Hepatocyte (in vitro differentiated cells): ENCODE data around the gene TRPM2. TPM values are rescaled to one million over a fixed set of nuclear protein-coding genes. Genes with fewer than 3 reads are reported as not detected.

ENCODE experiments used
- DNase-seq: peaks from one replicate; pipeline ENCODE4 v3.0.0-alpha.2; 2016; ENCODE audit warnings: low spot score
- H2AFZ ChIP-seq: fragments of 200-600 bp; sonication (generic); 2 replicates; pipeline ENCODE4 v1.6.0; 2016; ENCODE audit warnings: antibody characterized with exemption, mild to moderate bottlenecking
- H3K27ac ChIP-seq: fragments of 200-600 bp; sonication (generic); 2 replicates; pipeline ENCODE4 v1.5.1; 2016; ENCODE audit warnings: mild to moderate bottlenecking
- H3K27me3 ChIP-seq: fragments of 200-600 bp; sonication (generic); 2 replicates; pipeline ENCODE4 v1.6.1; 2016
- H3K36me3 ChIP-seq: fragments of 200-600 bp; sonication (generic); replicated peaks from 2 replicates; pipeline ENCODE4 v1.5.1; 2016; ENCODE audit warnings: low read depth; ENCODE audit not compliant: insufficient read depth
- H3K4me1 ChIP-seq: fragments of 200-600 bp; sonication (generic); 2 replicates; pipeline ENCODE4 v1.5.1; 2016; ENCODE audit warnings: mild to moderate bottlenecking, moderate library complexity; ENCODE audit not compliant: insufficient read depth
- H3K4me2 ChIP-seq: fragments of 200-600 bp; sonication (generic); 2 replicates; pipeline ENCODE4 v1.6.0; 2016
- H3K4me3 ChIP-seq: fragments of 200-600 bp; sonication (generic); 2 replicates; pipeline ENCODE4 v1.5.1; 2016; ENCODE audit warnings: mild to moderate bottlenecking
- H3K79me2 ChIP-seq: fragments of 200-600 bp; sonication (generic); 2 replicates; pipeline ENCODE4 v1.6.0; 2017; ENCODE audit warnings: mild to moderate bottlenecking
- H3K9me2 ChIP-seq: fragments of 200-600 bp; sonication (generic); replicated peaks from 2 replicates; pipeline ENCODE4 v1.6.0; 2017; ENCODE audit warnings: mild to moderate bottlenecking; ENCODE audit not compliant: insufficient read depth
- H3K9me3 ChIP-seq: fragments of 200-600 bp; sonication (generic); 2 replicates; pipeline ENCODE4 v1.5.1; 2016; ENCODE audit warnings: low read depth, mild to moderate bottlenecking
- H4K20me1 ChIP-seq: fragments of 200-600 bp; sonication (generic); 2 replicates; pipeline ENCODE4 v1.6.0; 2016; ENCODE audit warnings: mild to moderate bottlenecking; ENCODE audit not compliant: insufficient read depth, poor library complexity, severe bottlenecking
- EZH2 ChIP-seq: fragments of 200-600 bp; sonication (generic); IDR thresholded peaks from 2 replicates; pipeline ENCODE4 v1.6.1; 2016; ENCODE audit warnings: antibody characterized with exemption, mild to moderate bottlenecking, borderline replicate concordance
- EZH2phosphoT487 ChIP-seq: fragments of 200-600 bp; sonication (generic); IDR thresholded peaks from one replicate; pipeline ENCODE4 v1.6.1; 2018; ENCODE audit warnings: antibody characterized with exemption, mild to moderate bottlenecking, low read depth, moderate library complexity; ENCODE audit not compliant: unreplicated experiment, severe bottlenecking
- WGBS: methylation state at CpG from one replicate; pipeline ENCODE4 v1.1.6; 2016; ENCODE audit warnings: low lambda C conversion rate; ENCODE audit errors: missing lambda C conversion rate; 5-methylcytosine and 5-hydroxymethylcytosine counted together
- polyA plus RNA-seq: library from polyadenylated mRNA; unstranded; fragments of >200 nt; fragmentation: Nextera tagmentation; extraction: Ambion mirVana; gene quantifications from 2 replicates; pipeline ENCODE4 v1.2.1, GENCODE V29; 2016
- total RNA-seq: library from RNA; depleted of rRNA; stranded (reverse); fragments of >200 nt; gene quantifications from 2 replicates; pipeline ENCODE4 v1.2.3, GENCODE V29; 2014
- TF ChIP-seq, protein P1 (sequence below): fragments of 200-600 bp; sonication (generic); IDR thresholded peaks from 2 replicates; pipeline ENCODE4 v1.5.1; 2016; ENCODE audit warnings: antibody characterized with exemption, mild to moderate bottlenecking; ENCODE audit not compliant: poor library complexity

Gene TRPM2
- total and polyA plus RNA-seq, 2 experiments from 2014 or later, result 0.25 to 0.50 TPM

GRCh38 chr21:44420416-44421205 lies 67.2 kb downstream of the TRPM2 start:
- WGBS, result 89% methylated on average over 14 of the region's 14 CpGs
- H3K27ac ChIP-seq, result no peak overlapping the region
- no peak overlapping the region for H2AFZ ChIP-seq
- H3K4me1 ChIP-seq, result no peaks in the 10 kb centered on the region
- H3K9me2 ChIP-seq, result no peaks in the 10 kb centered on the region
- TF ChIP-seq EZH2, result no peak
- no peaks in the 10 kb centered on the region for H3K27me3 ChIP-seq
- H4K20me1 ChIP-seq, result no peaks in the 10 kb centered on the region
- DNase-seq, result no peak
- H3K9me3 ChIP-seq, result no peaks in the 10 kb centered on the region
- H3K79me2 ChIP-seq, result no peaks in the 10 kb centered on the region
- no peak overlapping the region for H3K4me2 ChIP-seq
- no peak overlapping the region for H3K4me3 ChIP-seq
- H3K36me3 ChIP-seq, result no peaks in the 10 kb centered on the region

- no peaks in the 10 kb centered on the region for H3K36me3 ChIP-seq
- H3K4me3 ChIP-seq, result no peak overlapping the region
- TF ChIP-seq, protein P1, sequence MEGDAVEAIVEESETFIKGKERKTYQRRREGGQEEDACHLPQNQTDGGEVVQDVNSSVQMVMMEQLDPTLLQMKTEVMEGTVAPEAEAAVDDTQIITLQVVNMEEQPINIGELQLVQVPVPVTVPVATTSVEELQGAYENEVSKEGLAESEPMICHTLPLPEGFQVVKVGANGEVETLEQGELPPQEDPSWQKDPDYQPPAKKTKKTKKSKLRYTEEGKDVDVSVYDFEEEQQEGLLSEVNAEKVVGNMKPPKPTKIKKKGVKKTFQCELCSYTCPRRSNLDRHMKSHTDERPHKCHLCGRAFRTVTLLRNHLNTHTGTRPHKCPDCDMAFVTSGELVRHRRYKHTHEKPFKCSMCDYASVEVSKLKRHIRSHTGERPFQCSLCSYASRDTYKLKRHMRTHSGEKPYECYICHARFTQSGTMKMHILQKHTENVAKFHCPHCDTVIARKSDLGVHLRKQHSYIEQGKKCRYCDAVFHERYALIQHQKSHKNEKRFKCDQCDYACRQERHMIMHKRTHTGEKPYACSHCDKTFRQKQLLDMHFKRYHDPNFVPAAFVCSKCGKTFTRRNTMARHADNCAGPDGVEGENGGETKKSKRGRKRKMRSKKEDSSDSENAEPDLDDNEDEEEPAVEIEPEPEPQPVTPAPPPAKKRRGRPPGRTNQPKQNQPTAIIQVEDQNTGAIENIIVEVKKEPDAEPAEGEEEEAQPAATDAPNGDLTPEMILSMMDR, result no peak
- no peak for TF ChIP-seq EZH2phosphoT487
- TF ChIP-seq EZH2, result no peak
- H4K20me1 ChIP-seq, result no peaks in the 10 kb centered on the region
- H3K27ac ChIP-seq, result no peak overlapping the region
- no peak for DNase-seq
- 88% methylated on average over 25 of the region's 26 CpGs for WGBS
- no peak overlapping the region for H2AFZ ChIP-seq
- no peaks in the 10 kb centered on the region for H3K79me2 ChIP-seq
- H3K9me3 ChIP-seq, result no peaks in the 10 kb centered on the region
- no peaks in the 10 kb centered on the region for H3K4me1 ChIP-seq
- H3K4me2 ChIP-seq, result no peak overlapping the region
- no peaks in the 10 kb centered on the region for H3K9me2 ChIP-seq
- H3K27me3 ChIP-seq, result no peaks in the 10 kb centered on the region
These were observed 68.8 kb downstream of the TRPM2 start for GRCh38 chr21:44421901-44422840.

DNA sequence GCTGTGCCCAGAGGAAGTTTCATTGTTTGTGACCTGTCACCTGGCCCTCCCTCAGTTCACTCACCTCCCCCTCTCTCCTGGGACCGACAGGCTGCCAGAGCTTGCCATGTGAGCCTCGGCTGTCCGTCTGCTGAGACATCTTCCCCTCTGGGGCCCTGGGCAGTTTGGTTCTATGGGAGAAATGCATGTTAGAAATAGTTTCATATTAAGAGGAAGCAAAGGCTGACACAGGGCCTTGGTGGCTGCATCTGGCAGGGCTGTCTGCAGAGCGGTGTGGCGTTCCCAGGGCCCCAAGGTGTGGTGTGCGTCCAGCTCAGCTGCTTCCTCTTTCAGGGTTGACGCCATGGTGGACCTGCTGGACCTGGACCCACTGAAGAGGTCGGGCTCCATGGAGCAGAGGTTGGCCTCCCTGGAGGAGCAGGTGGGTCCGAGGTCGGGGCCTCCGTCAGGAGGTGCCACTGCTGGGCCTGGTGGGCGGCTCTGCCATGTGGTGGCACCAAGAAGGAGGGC lies 69.9 kb downstream of the TRPM2 start:
- no peaks in the 10 kb centered on the region for H3K36me3 ChIP-seq
- TF ChIP-seq EZH2phosphoT487 (no peak), EZH2 (no peak)
- TF ChIP-seq, protein P1, result no peak
- H2AFZ ChIP-seq, result no peak overlapping the region
- no peak overlapping the region for H3K27ac ChIP-seq
- H3K9me3 ChIP-seq, result no peaks in the 10 kb centered on the region
- H3K79me2 ChIP-seq, result no peaks in the 10 kb centered on the region
- no peak overlapping the region for H3K4me2 ChIP-seq
- H3K4me1 ChIP-seq, result no peaks in the 10 kb centered on the region
- 87% methylated on average over 12 of the region's 12 CpGs for WGBS
- H3K9me2 ChIP-seq, result no peaks in the 10 kb centered on the region
- H3K4me3 ChIP-seq, result no peak overlapping the region
- no peaks in the 10 kb centered on the region for H4K20me1 ChIP-seq
- no peaks in the 10 kb centered on the region for H3K27me3 ChIP-seq
- no peak for DNase-seq
